DOHH2 (cell line): Measurements from ENCODE around the gene OR5L2.
"Not testable (repeated sequence)": the region's sequence is repeated elsewhere in the genome, so short reads cannot be mapped to it uniquely, and the experiment has no call there.

Source experiments
- H3F3A ChIP-seq: fragments of 200-600 bp; sonication (generic), shearing (Covaris generic); 2 replicates; pipeline ENCODE4 v1.6.0; 2016; ENCODE audit warnings: antibody characterized with exemption, mild to moderate bottlenecking; ENCODE audit not compliant: control insufficient read depth, insufficient read depth
- H3K27ac ChIP-seq: fragments of 200-600 bp; sonication (generic); 2 replicates; pipeline ENCODE4 v1.5.1; 2014; ENCODE audit warnings: low read depth, mild to moderate bottlenecking, low read length, moderate library complexity
- H3K27me3 ChIP-seq: fragments of 200-600 bp; sonication (generic); 2 replicates; pipeline ENCODE4 v1.6.1; 2014; ENCODE audit warnings: mild to moderate bottlenecking, low read length, mixed read lengths; ENCODE audit not compliant: control insufficient read depth
- H3K36me3 ChIP-seq: fragments of 200-600 bp; sonication (generic); 2 replicates; pipeline ENCODE4 v1.6.1; 2014; ENCODE audit warnings: mild to moderate bottlenecking, low read length, moderate library complexity, mixed read lengths; ENCODE audit not compliant: control insufficient read depth
- H3K4me1 ChIP-seq: fragments of 200-600 bp; sonication (generic); 2 replicates; pipeline ENCODE4 v1.6.1; 2014; ENCODE audit warnings: mild to moderate bottlenecking, low read length, mixed read lengths; ENCODE audit not compliant: control insufficient read depth
- H3K4me2 ChIP-seq: fragments of 200-600 bp; sonication (generic); 2 replicates; pipeline ENCODE4 v1.6.0; 2014; ENCODE audit warnings: mild to moderate bottlenecking, low read length, moderate library complexity
- H3K4me3 ChIP-seq: fragments of 200-600 bp; sonication (generic); 2 replicates; pipeline ENCODE4 v1.5.1; 2014; ENCODE audit warnings: mild to moderate bottlenecking, low read length, mixed read lengths
- H3K79me2 ChIP-seq: fragments of 200-600 bp; sonication (generic); 2 replicates; pipeline ENCODE4 v1.6.1; 2014; ENCODE audit warnings: mild to moderate bottlenecking, low read length, mixed read lengths; ENCODE audit not compliant: control insufficient read depth
- H3K9me2 ChIP-seq: fragments of 200-600 bp; sonication (generic); replicated peaks from 2 replicates; pipeline ENCODE4 v1.6.1; 2014; ENCODE audit warnings: mild to moderate bottlenecking, low read length, mixed read lengths; ENCODE audit not compliant: control insufficient read depth
- H3K9me3 ChIP-seq: fragments of 200-600 bp; sonication (generic); 2 replicates; pipeline ENCODE4 v1.6.1; 2014; ENCODE audit warnings: antibody characterized with exemption, low read length, mixed read lengths; ENCODE audit not compliant: control insufficient read depth, insufficient read depth
- H4K20me1 ChIP-seq: fragments of 200-600 bp; sonication (generic); 2 replicates; pipeline ENCODE4 v1.6.0; 2014; ENCODE audit warnings: low read depth, mild to moderate bottlenecking, antibody characterized with exemption, low read length, moderate library complexity; ENCODE audit not compliant: control insufficient read depth, insufficient read depth
- CTCF ChIP-seq: fragments of 200-600 bp; sonication (generic); IDR thresholded peaks from one replicate; pipeline ENCODE4 v1.5.1; 2014; ENCODE audit warnings: antibody characterized with exemption, mild to moderate bottlenecking, low read depth, low read length; ENCODE audit not compliant: poor library complexity, severe bottlenecking
- EZH2phosphoT487 ChIP-seq: fragments of 200-600 bp; sonication (generic); IDR thresholded peaks from 2 replicates; pipeline ENCODE4 v1.6.1; 2017; ENCODE audit warnings: borderline replicate concordance, mild to moderate bottlenecking, antibody characterized with exemption, low read length, moderate library complexity, mixed read lengths

Gene OR5L2

DNA sequence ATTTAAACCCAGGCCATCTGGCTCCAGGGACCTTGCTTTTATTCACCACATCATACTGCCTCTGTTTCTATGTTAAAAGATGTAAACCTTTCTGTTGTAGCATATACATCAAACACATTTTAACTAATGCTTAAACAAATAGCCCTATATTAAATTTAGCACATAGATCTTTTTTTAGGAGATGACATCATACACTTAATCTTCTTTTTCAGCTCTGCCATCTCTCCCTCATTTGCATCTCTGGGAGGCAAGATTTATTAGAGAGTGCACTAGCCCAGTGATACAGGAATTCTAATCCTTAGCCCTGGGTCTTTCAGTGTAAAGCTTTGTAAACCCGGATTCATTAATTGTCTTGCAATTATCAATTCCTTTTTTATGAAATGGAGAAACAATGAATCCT, 25.1 kb downstream of the OR5L2 start:
- Histone ChIP-seq H3K27me3 (no peaks in the 10 kb centered on the region), H3K9me3 (no peaks in the 10 kb centered on the region), H3K4me3 (no peak overlapping the region), H3K9me2 (no peaks in the 10 kb centered on the region), H3K4me2 (no peak overlapping the region), H3K36me3 (no peaks in the 10 kb centered on the region), H4K20me1 (no peaks in the 10 kb centered on the region), H3K4me1 (no peaks in the 10 kb centered on the region), H3K79me2 (no peaks in the 10 kb centered on the region), H3F3A (no peaks in the 10 kb centered on the region), H3K27ac (no peak overlapping the region)
- TF ChIP-seq CTCF (no peak), EZH2phosphoT487 (no peak)

DNA sequence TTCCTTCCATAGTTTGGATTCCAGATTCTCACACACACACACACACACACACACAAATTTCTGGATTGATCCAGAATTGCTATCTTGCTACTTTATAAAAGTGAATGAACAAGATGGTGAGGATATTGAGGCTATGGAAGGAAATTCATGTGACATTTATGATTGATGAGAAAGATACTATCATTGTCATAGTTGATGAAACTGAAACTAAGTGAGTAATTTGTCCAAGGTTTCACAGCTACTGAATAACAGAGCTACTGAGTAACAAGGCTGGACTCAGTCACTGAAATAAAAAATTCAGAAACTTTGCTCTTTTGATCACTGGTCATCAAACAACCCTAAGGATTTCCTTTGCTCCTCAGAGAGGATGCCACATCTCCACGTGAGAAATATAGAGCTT, 27.7 kb downstream of the OR5L2 start:
- Histone ChIP-seq H3K4me2 (no peak overlapping the region), H4K20me1 (no peaks in the 10 kb centered on the region), H3K27ac (no peak overlapping the region), H3K4me1 (no peaks in the 10 kb centered on the region), H3K9me2 (no peaks in the 10 kb centered on the region), H3K9me3 (no peaks in the 10 kb centered on the region), H3K36me3 (no peaks in the 10 kb centered on the region), H3K79me2 (no peaks in the 10 kb centered on the region), H3K4me3 (no peak overlapping the region), H3K27me3 (no peaks in the 10 kb centered on the region), H3F3A (no peaks in the 10 kb centered on the region)
- TF ChIP-seq EZH2phosphoT487 (no peak), CTCF (no peak)

- not testable (repeated sequence) for H3K27me3 ChIP-seq, H3K36me3 ChIP-seq, H3K79me2 ChIP-seq, H3F3A ChIP-seq, H3K4me1 ChIP-seq, H3K4me3 ChIP-seq, H3K4me2 ChIP-seq, H4K20me1 ChIP-seq, H3K27ac ChIP-seq, H3K9me3 ChIP-seq, H3K9me2 ChIP-seq
Measured at GRCh38 chr11:55867354-55867753, 40.3 kb downstream of the OR5L2 start.

DNA sequence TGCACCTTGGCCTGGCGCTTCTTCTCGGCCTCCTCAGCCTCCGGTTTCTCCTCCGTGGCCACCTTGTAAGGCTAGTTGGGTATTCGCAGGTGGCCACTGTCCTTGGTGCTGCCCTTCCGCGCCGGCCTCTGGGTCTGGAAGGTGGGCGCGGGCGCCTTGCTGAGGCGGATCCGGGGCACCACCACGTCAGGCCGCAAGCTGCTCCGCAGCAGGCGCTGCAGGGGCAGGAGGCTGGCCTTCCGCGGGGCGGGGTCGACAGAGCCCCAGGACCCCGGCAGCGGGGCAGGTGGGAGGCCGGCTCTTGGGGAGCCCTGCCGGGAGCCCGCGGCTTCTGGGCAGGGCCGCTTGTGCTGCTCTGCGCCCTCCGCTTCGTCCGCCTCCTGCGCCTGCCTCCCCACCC, 45.7 kb downstream of the OR5L2 start:
- not testable (repeated sequence) for H3K4me2 ChIP-seq, H3K36me3 ChIP-seq, H3K79me2 ChIP-seq, H3K9me3 ChIP-seq, H3K27ac ChIP-seq, H3K27me3 ChIP-seq, H4K20me1 ChIP-seq, H3K4me3 ChIP-seq, H3F3A ChIP-seq, H3K9me2 ChIP-seq, H3K4me1 ChIP-seq

DNA sequence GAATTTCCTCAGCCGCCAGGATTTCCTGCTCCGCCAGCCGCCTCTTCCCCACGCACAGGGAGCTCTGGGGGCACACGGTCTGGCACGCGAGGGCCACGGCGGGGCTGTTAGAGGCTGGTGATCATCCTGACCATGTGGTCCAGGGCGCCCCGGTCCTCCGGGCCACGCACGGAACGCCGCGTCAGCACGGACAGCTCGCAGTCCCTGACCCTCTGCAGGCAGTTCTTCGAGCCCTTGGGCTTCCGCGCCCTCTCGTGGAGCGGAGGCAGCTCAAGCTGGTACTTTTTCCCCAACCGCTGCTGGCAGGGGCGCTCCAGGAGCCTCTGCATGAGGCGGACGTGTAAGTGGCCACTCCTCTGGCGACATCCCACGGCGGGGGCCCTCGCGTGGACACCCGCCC, 46.1 kb downstream of the OR5L2 start:
- not testable (repeated sequence) for H3K4me3 ChIP-seq, H4K20me1 ChIP-seq, H3K79me2 ChIP-seq, H3K4me1 ChIP-seq, H3K4me2 ChIP-seq, H3K36me3 ChIP-seq, H3K9me2 ChIP-seq, H3K27me3 ChIP-seq, H3F3A ChIP-seq, H3K27ac ChIP-seq, H3K9me3 ChIP-seq
